ENCODE measurements around the gene PEMT. TPM values are rescaled to one million over a fixed set of nuclear protein-coding genes. Genes with fewer than 3 reads are reported as not detected.

PEMT gene
- total RNA-seq, 2 experiments from 2014 or later: 11.4 to 12.0 TPM

- no peaks in the 10 kb centered on the region for H3K9me3 ChIP-seq (ENCODE audit: control insufficient read depth in 1 of 2, insufficient read depth in 1 of 2, low read length in 2 of 2)
- no peaks in the 10 kb centered on the region for H3K4me1 Mint-ChIP-seq (ENCODE audit: low read depth)
- no peak overlapping the region for H3K27ac Mint-ChIP-seq
- intact Hi-C loops (cut with DNase I, micrococcal nuclease): loop anchor here in 1 of 2 experiments (5.0 kb wide), 1 partner anchor 63 kb away; no protein-coding TSS in a partner anchor
- H3K9me3 Mint-ChIP-seq: no peaks in the 10 kb centered on the region
- H3K4me3 ChIP-seq (ENCODE audit: low read length): no peak overlapping the region
- CTCF ChIA-PET: no interaction called here
- H3K27me3 ChIP-seq (ENCODE audit: control insufficient read depth in 1 of 2, insufficient read depth in 2 of 2, low read length in 2 of 2): no peaks in the 10 kb centered on the region
- no peak overlapping the region for H3K4me3 Mint-ChIP-seq
- H3K36me3 ChIP-seq (ENCODE audit: insufficient read depth, low read length): no peaks in the 10 kb centered on the region
- H3K27ac ChIP-seq (ENCODE audit: low read depth in 1 of 2, low read length in 2 of 2): no peak overlapping the region
- TF ChIP-seq, protein P1, sequence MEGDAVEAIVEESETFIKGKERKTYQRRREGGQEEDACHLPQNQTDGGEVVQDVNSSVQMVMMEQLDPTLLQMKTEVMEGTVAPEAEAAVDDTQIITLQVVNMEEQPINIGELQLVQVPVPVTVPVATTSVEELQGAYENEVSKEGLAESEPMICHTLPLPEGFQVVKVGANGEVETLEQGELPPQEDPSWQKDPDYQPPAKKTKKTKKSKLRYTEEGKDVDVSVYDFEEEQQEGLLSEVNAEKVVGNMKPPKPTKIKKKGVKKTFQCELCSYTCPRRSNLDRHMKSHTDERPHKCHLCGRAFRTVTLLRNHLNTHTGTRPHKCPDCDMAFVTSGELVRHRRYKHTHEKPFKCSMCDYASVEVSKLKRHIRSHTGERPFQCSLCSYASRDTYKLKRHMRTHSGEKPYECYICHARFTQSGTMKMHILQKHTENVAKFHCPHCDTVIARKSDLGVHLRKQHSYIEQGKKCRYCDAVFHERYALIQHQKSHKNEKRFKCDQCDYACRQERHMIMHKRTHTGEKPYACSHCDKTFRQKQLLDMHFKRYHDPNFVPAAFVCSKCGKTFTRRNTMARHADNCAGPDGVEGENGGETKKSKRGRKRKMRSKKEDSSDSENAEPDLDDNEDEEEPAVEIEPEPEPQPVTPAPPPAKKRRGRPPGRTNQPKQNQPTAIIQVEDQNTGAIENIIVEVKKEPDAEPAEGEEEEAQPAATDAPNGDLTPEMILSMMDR (IDR thresholded peaks at IDR 0.05): no peak
- POLR2A ChIA-PET: no interaction called here
- no peak for ATAC-seq (ENCODE audit: poor library complexity)
- DNase-seq: no peak
- H3K36me3 Mint-ChIP-seq (ENCODE audit: low read depth): peaks cover 6% of the 10 kb centered on the region
- no peaks in the 10 kb centered on the region for H3K27me3 Mint-ChIP-seq
- no peaks in the 10 kb centered on the region for H3K4me1 ChIP-seq (ENCODE audit: insufficient read depth, low read length)
These were observed 25.8 kb downstream of the PEMT start for GRCh38 chr17:17565471-17566339.

DNA sequence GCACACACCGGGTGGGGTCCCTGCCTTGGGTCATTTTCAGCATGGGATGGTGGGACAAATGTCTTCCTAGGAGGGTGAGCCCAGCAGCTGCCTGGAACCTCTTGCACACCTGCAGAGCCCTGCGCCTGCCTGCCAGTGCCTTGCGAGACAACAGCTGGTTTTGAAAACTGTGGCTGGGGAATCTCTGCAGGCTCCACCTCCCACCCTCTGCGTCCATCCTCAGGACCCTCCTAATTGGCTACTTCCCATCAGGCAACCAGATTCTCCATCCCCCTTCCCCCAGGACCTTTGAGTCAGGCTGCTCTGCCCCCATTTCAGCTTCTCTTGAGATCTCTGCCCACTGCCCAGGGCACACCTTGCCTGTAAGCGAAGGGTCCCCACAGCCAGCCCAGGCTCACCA lies 26.6 kb downstream of the PEMT start:
- Histone ChIP-seq H3K36me3 (ENCODE audit: insufficient read depth, low read length) (no peaks in the 10 kb centered on the region), H3K4me3 (ENCODE audit: low read length) (no peak overlapping the region), H3K27ac (ENCODE audit: low read depth in 1 of 2, low read length in 2 of 2) (no peak overlapping the region), H3K27me3 (ENCODE audit: control insufficient read depth in 1 of 2, insufficient read depth in 2 of 2, low read length in 2 of 2) (no peaks in the 10 kb centered on the region), H3K9me3 (ENCODE audit: control insufficient read depth in 1 of 2, insufficient read depth in 1 of 2, low read length in 2 of 2) (no peaks in the 10 kb centered on the region), H3K4me1 (ENCODE audit: insufficient read depth, low read length) (no peaks in the 10 kb centered on the region)
- Mint-ChIP-seq H3K9me3 (no peaks in the 10 kb centered on the region), H3K36me3 (ENCODE audit: low read depth) (no peaks in the 10 kb centered on the region), H3K4me3 (no peak overlapping the region), H3K27me3 (no peaks in the 10 kb centered on the region), H3K27ac (no peak overlapping the region), H3K4me1 (ENCODE audit: low read depth) (no peaks in the 10 kb centered on the region)
- ATAC-seq (ENCODE audit: poor library complexity) (no peak), DNase-seq (no peak)
- ChIA-PET POLR2A (no interaction called here), CTCF (no interaction called here)
- intact Hi-C loops (cut with DNase I, micrococcal nuclease): loop anchor here in 1 of 2 experiments (5.0 kb wide), 1 partner anchor 63 kb away; no protein-coding TSS in a partner anchor
- TF ChIP-seq, protein P1 (IDR thresholded peaks at IDR 0.05): no peak

DNA sequence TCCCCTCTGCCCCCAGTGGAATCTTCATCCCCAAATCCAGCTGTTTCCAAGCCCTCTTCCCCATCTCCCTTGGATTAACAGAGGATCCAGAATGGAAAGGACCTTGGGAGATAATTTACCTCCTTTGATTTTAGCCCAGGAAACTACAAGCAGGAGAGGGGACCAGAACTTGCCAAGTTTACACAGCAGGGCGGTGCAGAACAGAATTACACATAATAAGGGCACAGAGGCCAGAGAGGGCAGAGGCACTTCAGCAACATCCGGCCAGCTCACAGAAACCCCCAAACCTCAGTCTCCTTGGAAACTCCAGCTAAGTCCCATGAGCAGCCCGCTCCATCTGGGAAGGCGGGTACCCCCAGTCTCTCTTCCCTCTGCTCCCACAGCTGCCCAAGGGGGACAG lies 27.2 kb downstream of the PEMT start:
- no peaks in the 10 kb centered on the region for H3K36me3 ChIP-seq (ENCODE audit: insufficient read depth, low read length)
- no peak overlapping the region for H3K27ac ChIP-seq (ENCODE audit: low read depth in 1 of 2, low read length in 2 of 2)
- H3K36me3 Mint-ChIP-seq (ENCODE audit: low read depth): no peaks in the 10 kb centered on the region
- ATAC-seq (ENCODE audit: poor library complexity): no peak
- no peaks in the 10 kb centered on the region for H3K27me3 Mint-ChIP-seq
- ChIA-PET POLR2A (no interaction called here), CTCF (no interaction called here)
- H3K4me1 Mint-ChIP-seq (ENCODE audit: low read depth): no peaks in the 10 kb centered on the region
- no peaks in the 10 kb centered on the region for H3K27me3 ChIP-seq (ENCODE audit: control insufficient read depth in 1 of 2, insufficient read depth in 2 of 2, low read length in 2 of 2)
- intact Hi-C loops (cut with DNase I, micrococcal nuclease): no loop called here
- H3K9me3 ChIP-seq (ENCODE audit: control insufficient read depth in 1 of 2, insufficient read depth in 1 of 2, low read length in 2 of 2): no peaks in the 10 kb centered on the region
- no peaks in the 10 kb centered on the region for H3K9me3 Mint-ChIP-seq
- TF ChIP-seq, protein P1 (IDR thresholded peaks at IDR 0.05): no peak
- no peaks in the 10 kb centered on the region for H3K4me1 ChIP-seq (ENCODE audit: insufficient read depth, low read length)
- DNase-seq: no peak
- no peak overlapping the region for H3K4me3 ChIP-seq (ENCODE audit: low read length)
- no peak overlapping the region for H3K4me3 Mint-ChIP-seq
- H3K27ac Mint-ChIP-seq: no peak overlapping the region

Data from CD4-positive, alpha-beta T cell (primary cell).